Stimulated activated CD4-positive, alpha-beta T cell treated with anti-CD3 and anti-CD28 coated beads, Interleukin-4, amount 100 ng/mL, for 1 hour (primary cell): Measurements from ENCODE around the gene VEGFA.

ENCODE experiments used
- DNase-seq: peaks from one replicate; pipeline ENCODE4 v3.0.0-alpha.2; 2020

VEGFA gene

GRCh38 chr6:43769526-43770371 is at the start of gene VEGFA:
Gene VEGFA, plus strand, starts transcription at chr6:43770211.
- DNase-seq, result peak; percentile 92

- DNase-seq, result no peak
Observed at GRCh38 chr6:43720999-43721398, 49.0 kb upstream of the VEGFA start.

- DNase-seq, result no peak
Observed at GRCh38 chr6:43722920-43723545, 47.0 kb upstream of the VEGFA start.

GRCh38 chr6:43723737-43724295 is 46.2 kb upstream of the VEGFA start:
- peak; percentile 73 for DNase-seq

- DNase-seq, result no peak
Observed at GRCh38 chr6:43724354-43724753, 45.7 kb upstream of the VEGFA start.

GRCh38 chr6:43724914-43725642 is 44.9 kb upstream of the VEGFA start:
- DNase-seq, result peak; percentile 79

- no peak for DNase-seq
Observed at GRCh38 chr6:43725643-43726580, 44.1 kb upstream of the VEGFA start.

GRCh38 chr6:43727634-43728033 is 42.4 kb upstream of the VEGFA start:
- DNase-seq, result no peak

- DNase-seq, result no peak
Observed at GRCh38 chr6:43728586-43728985, 41.4 kb upstream of the VEGFA start.

GRCh38 chr6:43729537-43729936 is 40.5 kb upstream of the VEGFA start:
- DNase-seq, result no peak

GRCh38 chr6:43730634-43731033 is 39.4 kb upstream of the VEGFA start:
- no peak for DNase-seq

GRCh38 chr6:43733471-43734293 is 36.3 kb upstream of the VEGFA start:
- DNase-seq, result peak; percentile 19

- no peak for DNase-seq
Observed at GRCh38 chr6:43734294-43734665, 35.7 kb upstream of the VEGFA start.

GRCh38 chr6:43735642-43736199 is 34.3 kb upstream of the VEGFA start:
- DNase-seq, result no peak

- no peak for DNase-seq
Observed at GRCh38 chr6:43736211-43736786, 33.7 kb upstream of the VEGFA start.

- no peak for DNase-seq
Observed at GRCh38 chr6:43736844-43737243, 33.2 kb upstream of the VEGFA start.

- DNase-seq, result no peak
Observed at GRCh38 chr6:43737272-43738081, 32.5 kb upstream of the VEGFA start.

- no peak for DNase-seq
Observed at GRCh38 chr6:43738267-43738676, 31.7 kb upstream of the VEGFA start.

GRCh38 chr6:43738877-43739641 is 31.0 kb upstream of the VEGFA start:
- DNase-seq, result no peak
